HG02870 (cell line): Measurements from ENCODE around the gene MTMR3.

ENCODE experiments used
- ATAC-seq: cut with Tn5 transposase; IDR thresholded peaks from one replicate; pipeline ENCODE4 v1.9.1; 2021; ENCODE audit warnings: mild to moderate bottlenecking, moderate library complexity; ENCODE audit not compliant: unreplicated experiment

Gene MTMR3

GRCh38 chr22:29914165-29914564 lies 31.2 kb downstream of the MTMR3 start:
- ATAC-seq = no peak

GRCh38 chr22:29914991-29915533 lies 32.1 kb downstream of the MTMR3 start:
- ATAC-seq = no peak

GRCh38 chr22:29916007-29916544 lies 33.1 kb downstream of the MTMR3 start:
- ATAC-seq = no peak

GRCh38 chr22:29917052-29917902 lies 34.3 kb downstream of the MTMR3 start:
- no peak for ATAC-seq

GRCh38 chr22:29925402-29925801 lies 42.4 kb downstream of the MTMR3 start:
- ATAC-seq = no peak

- ATAC-seq = no peak
Observed at GRCh38 chr22:29926057-29926456, 43.1 kb downstream of the MTMR3 start.

GRCh38 chr22:29932136-29932535 lies 49.2 kb downstream of the MTMR3 start:
- ATAC-seq = no peak

GRCh38 chr22:29933619-29934018 lies 50.6 kb downstream of the MTMR3 start:
- ATAC-seq = no peak

- no peak for ATAC-seq
Observed at GRCh38 chr22:29934596-29934995, 51.6 kb downstream of the MTMR3 start.

- ATAC-seq = no peak
Observed at GRCh38 chr22:29936186-29936585, 53.2 kb downstream of the MTMR3 start.

- ATAC-seq = peak; percentile 84
Observed at GRCh38 chr22:29937940-29938693, 55.1 kb downstream of the MTMR3 start.

- no peak for ATAC-seq
Observed at GRCh38 chr22:29940526-29940925, 57.6 kb downstream of the MTMR3 start.

GRCh38 chr22:29944339-29944738 lies 61.4 kb downstream of the MTMR3 start:
- ATAC-seq = no peak

GRCh38 chr22:29945435-29945834 lies 62.5 kb downstream of the MTMR3 start:
- no peak for ATAC-seq

GRCh38 chr22:29946220-29946619 lies 63.2 kb downstream of the MTMR3 start:
- ATAC-seq = no peak

- no peak for ATAC-seq
Observed at GRCh38 chr22:29947410-29948384, 64.7 kb downstream of the MTMR3 start.

GRCh38 chr22:29948385-29948769 lies 65.4 kb downstream of the MTMR3 start:
- ATAC-seq = no peak

- ATAC-seq = no peak
Observed at GRCh38 chr22:29949872-29950271, 66.9 kb downstream of the MTMR3 start.

GRCh38 chr22:29951791-29952413 lies 68.9 kb downstream of the MTMR3 start:
- no peak for ATAC-seq
